GM18951 (cell line): ENCODE measurements around the gene SLC45A3.

Experiments used
- POLR2A ChIP-seq: IDR thresholded peaks from 4 replicates; pipeline ENCODE4 v1.6.1; 2011; ENCODE audit warnings: mild to moderate bottlenecking; ENCODE audit not compliant: insufficient read length, insufficient read depth; ENCODE audit errors: extremely low read depth
- in situ Hi-C: fragments of 300-500 bp; cut with MboI; formaldehyde crosslinking; loops from one replicate; pipeline ENCODE4 v1.12.0; 2022; ENCODE audit warnings: low sequenced_read_pairs, mixed read lengths, inconsistent platforms; ENCODE audit not compliant: unreplicated experiment

The SLC45A3 gene

DNA sequence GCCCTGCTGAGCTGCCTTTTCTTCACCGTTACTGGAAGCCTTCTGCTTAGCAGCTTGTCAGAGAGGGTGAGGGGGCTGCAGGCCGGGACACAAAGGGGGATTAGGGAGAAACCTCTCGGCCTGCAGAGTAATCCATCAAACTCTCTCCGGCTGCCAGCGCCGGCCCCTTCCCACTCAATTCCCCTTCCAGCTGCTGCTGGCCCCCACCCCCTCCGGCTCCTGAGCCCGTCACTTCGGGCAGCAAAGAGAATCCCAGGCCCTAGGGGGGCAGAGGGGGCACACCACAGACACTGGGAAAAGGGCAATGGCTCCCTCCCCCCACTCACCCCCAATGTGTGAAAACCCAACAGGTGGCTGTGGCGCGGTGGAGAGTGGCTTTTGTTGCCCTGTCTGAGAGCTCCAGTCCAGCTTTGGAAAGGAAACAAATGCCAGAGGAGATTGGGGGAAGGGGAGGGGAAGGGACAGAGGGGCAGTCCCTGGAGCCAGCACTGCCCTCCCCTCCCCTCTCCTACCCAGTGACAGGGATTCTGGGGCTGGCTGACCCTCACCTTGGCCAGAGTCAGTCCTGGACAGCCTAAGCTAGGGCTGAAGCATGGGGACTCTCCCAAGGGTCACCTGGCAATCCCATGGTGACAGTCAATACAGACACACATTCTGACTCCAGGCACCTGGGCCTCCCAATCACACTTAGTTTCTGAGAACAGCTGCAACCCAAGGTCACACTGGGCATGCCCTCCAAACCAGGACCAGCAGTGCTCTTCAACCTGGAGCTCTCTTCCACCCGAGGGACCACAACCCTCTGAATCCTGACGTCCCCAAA lies 9.5 kb downstream of the SLC45A3 start:
- in situ Hi-C loops, result no loop called here
- no peak for TF ChIP-seq POLR2A

DNA sequence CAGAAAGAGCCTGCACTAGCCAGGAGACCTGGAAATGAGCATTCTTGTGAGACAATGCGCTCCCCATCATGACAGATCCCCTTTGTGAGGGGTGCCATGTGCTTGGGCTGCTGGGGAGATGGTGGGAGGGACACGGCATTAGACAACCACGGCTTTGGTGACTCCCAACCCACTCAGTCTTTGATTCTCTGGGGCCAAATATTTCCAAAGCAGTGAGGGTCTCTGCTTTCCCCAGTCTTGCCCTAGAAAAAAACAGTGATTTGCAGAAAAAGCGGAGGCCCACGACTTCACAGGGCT lies 10.2 kb downstream of the SLC45A3 start:
- in situ Hi-C loops, result no loop called here
- no peak for TF ChIP-seq POLR2A

DNA sequence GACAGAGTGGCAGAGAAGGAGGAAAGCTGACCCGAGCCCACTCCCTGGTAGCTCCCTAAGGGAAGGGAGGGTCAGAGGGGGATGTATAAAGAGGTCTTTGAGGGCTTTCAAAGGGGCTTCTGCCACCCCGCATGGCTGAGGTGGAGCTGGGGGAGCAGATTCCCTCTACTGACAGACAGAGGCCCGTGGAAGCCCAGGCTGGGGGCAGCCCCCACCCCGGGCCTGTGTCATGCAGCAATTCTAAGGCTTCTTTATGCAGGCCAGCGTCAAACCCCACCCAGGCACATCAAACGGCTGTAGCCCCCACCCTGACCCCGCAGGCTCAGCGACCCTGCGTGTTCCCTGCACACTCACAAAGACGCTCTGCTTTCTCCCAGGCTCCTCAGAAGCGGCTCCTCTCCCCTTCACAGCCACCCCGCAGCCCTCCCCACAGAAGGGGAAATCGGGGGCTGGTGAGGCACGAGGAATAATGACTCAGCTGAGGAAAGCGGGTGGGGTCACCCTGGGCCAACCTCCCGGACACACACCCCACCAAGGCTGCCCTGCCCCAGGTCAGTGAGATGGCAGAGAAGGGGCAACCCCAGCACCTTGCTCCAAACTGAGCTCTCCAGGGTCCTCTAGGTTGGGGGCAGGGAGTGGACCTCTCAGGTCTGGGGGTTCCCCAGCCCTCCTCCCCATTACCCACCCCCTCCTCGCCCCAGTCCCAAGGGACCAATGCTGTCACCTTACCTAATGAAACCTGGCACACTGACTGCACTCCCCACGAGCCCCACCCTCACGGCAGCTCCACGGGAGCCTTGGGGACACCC lies 10.8 kb downstream of the SLC45A3 start:
- TF ChIP-seq POLR2A, result peak; percentile 41

DNA sequence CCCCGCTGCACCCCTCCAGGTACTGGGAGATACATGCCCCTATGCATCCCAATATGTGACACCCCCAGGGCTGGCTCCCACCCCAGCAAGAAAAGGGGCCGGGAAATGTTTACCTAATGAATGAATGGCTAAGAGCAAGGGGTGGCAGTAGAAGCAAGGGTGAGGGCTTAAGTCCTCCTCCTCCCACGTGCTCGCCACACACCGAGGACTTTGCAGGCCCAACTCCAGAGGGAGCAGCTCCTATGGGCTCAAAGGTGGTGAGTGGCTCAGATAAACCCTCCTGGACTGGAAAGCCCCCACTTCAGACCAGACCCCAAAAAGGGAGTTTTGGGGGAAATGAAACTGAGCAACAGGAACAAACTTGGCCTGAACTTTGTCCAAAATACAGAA lies 11.4 kb downstream of the SLC45A3 start:
- in situ Hi-C loops, result no loop called here
- TF ChIP-seq POLR2A, result no peak

More for the DNA sequence above, 10.8 kb downstream of the SLC45A3 start:
- in situ Hi-C loops, result no loop called here

DNA sequence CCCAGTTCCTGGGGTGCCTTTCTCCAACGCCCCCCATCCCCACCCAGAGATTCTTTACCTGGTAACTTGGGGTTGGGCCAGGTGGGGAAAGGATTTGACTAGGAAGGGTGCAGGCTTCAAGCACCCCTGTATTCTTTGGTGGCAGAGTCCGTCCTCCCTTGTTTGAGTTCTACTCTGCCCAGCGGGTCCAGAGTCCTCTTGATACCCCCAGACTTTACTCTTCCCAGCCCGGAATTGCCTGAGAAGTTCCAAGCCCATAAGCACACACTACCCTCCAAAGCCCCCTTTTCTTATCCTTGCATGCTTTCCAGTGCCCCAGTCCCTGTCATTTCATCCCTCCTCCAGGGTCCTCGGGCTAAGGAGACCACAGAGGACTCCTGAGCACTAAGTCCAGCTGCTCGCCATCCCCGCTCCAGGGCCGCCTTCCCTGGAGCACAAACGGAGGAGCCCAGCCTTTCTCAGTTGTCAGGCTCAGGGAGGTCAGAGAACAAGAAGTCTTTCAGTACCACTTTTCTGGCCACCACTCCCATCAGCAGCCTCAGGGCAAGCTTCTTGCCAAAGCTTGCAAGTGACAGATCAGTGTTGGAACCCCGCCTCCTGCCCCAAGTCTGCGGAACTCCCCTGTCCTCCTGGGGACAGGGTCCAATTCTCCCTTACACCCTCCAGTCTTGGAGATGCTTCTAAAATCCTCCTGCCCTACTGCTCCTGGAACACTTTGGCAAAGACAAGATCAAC lies 12.2 kb downstream of the SLC45A3 start:
- in situ Hi-C loops, result no loop called here
- TF ChIP-seq POLR2A, result no peak

DNA sequence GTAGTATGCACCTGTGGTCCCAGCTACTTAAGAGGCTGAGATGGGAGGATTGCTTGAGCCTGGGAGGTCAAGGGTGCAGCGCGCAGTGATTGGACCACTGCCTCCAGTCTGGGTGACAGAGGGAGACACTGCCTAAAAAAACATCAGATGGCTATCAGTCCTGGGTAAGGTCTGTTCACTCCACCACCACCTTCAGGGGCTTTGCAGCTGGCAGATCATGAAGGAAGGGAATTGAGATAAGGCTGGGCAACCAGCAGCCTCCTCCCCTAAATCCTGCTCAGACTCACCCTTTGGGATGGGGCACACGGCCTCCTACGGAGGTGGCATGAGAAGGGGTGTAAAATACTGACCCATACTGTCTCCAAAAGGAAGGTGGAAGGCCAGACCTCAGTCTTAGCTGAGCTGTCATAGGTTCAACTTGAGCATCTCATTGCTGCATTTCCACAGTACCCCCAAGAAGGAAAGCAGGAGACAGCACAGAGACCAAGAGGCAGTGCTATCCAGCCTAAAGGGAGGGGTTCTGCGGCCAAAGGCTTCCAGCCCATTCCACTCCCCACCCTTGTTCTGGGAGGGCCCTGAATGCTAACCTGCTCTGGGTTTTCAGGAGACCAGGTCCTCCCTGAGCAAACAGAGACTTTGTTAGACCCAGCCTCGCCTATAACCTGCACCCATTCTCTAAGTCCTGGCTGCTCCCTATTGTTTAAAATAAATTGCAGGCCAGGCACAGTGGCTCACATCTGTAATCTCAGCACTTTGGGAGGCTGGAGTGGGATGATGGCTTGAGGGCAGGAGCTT lies 13.7 kb downstream of the SLC45A3 start:
- in situ Hi-C loops, result no loop called here
- no peak for TF ChIP-seq POLR2A

DNA sequence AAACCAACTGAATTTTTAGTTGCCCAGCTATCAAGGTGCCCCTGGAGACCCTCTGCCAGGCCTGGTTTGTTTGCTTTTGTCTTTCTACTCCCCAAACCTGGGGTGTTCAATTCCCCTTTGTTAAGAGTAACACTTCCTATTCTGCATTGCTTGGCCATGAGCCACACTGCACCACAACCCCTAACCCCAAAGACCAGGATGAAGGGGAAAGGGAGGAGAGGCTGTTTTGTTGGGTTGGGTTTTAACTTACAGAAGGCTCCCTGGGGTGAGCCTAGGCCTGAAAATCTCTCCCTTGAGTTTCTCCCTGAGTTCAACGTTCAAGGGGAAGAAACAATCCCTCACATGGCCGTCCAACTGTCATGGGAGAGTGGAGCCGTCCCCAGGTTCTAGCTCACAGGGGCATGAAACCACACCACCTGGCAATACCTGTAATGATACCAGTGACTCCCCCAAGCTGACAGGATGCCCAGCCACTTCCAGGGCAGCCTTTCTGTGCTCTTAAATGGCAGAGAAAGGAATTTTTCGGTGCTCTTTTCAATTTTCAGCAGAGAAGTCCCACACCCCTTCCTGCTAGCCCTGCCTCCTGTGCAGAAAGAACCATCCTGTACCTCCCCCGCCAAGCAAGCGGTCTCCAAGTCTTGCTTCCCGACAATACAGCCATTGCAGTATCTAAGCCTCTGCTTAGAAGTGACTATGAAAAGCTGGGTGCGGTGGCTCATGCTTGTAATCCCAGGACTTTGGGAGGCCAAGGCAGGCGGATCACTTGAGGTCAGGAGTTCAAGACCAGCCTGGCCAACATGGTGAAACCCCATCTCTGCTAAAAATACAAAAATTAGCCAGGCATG lies 14.9 kb downstream of the SLC45A3 start:
- no peak for TF ChIP-seq POLR2A
- in situ Hi-C loops, result no loop called here

DNA sequence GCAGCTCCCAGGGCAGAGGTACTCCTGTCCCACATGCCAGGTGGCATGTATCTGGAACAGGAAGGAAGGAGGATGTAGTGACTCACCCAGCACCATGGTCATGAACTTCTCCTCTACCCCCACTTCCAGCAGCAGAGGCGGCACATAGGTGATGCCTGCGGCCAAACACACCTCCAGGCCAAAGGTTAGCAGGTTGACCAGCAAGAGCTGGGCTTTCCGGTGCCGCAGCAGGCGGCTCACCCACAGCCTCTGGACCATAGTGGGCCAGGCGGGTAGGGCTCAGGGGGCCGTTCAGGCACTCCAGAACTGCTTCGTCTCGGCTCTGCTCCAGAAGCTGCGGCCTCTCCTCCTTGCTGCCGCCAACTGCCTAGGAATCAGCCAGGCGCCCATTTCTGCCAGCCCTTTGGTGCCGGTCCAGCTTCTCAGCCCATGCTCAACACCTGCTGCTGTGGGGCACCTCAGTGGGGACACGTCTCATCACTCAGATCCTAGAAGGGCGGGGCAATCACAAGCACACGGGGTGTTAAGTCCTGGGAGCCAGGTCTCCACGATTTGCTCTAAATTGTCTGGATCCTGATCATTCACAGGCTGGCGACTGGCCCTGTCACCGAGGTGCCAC lies 15.8 kb downstream of the SLC45A3 start:
- in situ Hi-C loops, result loop anchor here (5.0 kb wide), 1 partner anchor 53 kb away; no protein-coding TSS in a partner anchor
- no peak for TF ChIP-seq POLR2A

DNA sequence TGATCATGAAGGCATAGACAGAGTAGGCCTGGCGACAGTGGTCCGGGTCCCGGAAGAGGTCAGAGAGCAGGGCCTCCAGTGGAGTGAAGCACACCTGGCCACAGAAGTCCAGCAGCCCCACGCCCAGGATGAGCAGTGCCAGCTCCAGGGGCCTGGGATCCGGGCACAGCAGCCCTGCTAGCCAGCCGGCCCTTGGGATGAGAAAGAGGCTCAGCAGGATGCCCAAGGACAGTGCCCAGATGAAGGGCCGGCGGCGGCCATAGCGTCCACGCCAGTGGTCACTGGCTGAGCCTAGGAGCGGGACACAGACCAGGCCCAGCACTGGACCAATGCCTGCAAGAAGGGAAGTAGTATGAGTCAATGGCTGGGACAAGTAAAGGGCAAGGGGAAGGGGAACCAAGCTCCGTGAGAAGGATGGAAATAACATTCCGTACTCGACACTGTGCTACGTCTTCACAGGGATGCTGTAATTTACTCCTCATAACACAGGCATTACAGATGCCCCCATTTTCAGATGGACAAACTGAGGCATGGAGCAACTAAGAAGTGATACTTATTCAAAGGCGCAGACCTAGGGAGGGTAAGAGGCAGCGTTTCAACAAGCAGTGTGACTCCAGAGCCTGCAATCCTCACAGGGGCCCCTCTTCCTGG lies 16.9 kb downstream of the SLC45A3 start:
- in situ Hi-C loops, result loop anchor here (5.0 kb wide), 1 partner anchor 54 kb away; no protein-coding TSS in a partner anchor
- TF ChIP-seq POLR2A, result no peak

DNA sequence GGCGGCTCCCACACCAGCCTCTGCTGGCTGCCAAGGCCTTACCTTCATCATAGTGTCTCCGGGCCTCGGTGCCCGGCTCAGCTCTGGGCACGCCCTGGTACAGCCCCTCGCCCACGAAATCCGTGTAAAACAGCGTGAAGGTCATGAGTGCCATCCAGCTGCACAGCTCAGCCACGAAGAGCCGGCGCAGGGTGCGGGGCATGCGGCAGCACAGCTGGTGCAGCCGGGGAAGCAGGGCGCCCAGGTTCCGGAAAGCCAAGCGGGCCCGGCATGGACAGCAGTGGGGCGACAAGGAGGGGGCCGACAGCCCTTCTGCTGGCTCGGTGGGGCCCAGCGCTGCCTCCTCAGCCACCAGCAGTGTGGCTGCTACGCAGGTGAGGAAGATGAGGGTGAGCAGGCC lies 17.5 kb downstream of the SLC45A3 start:
- no peak for TF ChIP-seq POLR2A
- in situ Hi-C loops, result loop anchor here (5.0 kb wide), 1 partner anchor 55 kb away; no protein-coding TSS in a partner anchor
